Measurements from ENCODE around the gene SIRPA. TPM values are rescaled to one million over a fixed set of nuclear protein-coding genes. Genes with fewer than 3 reads are reported as not detected.
A peak's percentile ranks its signal among the peaks of the same experiment; 100 is the strongest.

The SIRPA gene
- total RNA-seq, 2 donors from 2014 or later = 5.1 to 6.3 TPM

DNA sequence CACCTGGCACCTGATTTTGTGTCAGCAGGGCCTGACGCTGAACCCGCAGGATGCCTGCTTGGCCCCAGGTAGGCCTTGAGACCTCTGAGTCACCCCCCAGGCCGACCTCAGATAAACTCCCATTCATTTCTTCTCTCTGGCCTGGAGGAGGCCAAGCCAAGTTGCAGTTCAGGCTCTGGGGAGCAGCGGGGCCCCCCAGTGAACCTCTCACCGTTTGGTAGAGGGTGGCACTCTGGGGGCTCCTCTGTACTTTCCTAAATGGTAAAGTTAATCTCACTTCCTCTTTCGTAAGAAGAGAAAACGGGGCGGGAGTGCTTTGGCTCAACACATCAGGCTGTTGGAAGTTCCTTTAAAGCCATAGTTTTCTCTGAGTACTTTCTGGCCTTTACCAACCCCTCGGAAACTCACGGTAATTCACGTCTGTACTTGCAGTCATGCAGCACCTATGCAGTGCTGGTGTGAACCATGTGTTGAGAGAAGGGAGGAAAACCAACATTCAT lies 2.8 kb downstream of the SIRPA start:
- peak overlapping the region; percentile 44 for H3K27ac Mint-ChIP-seq
- H3K4me3 ChIP-seq (ENCODE audit: low read length) = no peak overlapping the region
- no peak overlapping the region for H3K4me3 Mint-ChIP-seq
- no peaks in the 10 kb centered on the region for H3K9me3 ChIP-seq (ENCODE audit: control insufficient read depth, low read length)
- H3K27ac ChIP-seq (ENCODE audit: low read depth, low read length) = no peak overlapping the region
- H3K36me3 Mint-ChIP-seq (ENCODE audit: low read depth) = no peaks in the 10 kb centered on the region
- no peaks in the 10 kb centered on the region for H3K9me3 Mint-ChIP-seq
- WGBS, 2 experiments (ENCODE audit: insufficient coverage in 1 of 2, insufficient read length in 1 of 2) = 88 to 91% methylated on average over 8 to 11 of the region's 11 CpGs
- peaks cover 5% of the 10 kb centered on the region for H3K4me1 ChIP-seq (ENCODE audit: control insufficient read depth, insufficient read depth, low read length)
- H3K4me1 Mint-ChIP-seq = peaks cover 24% of the 10 kb centered on the region
- peaks cover 28% of the 10 kb centered on the region for H3K27me3 Mint-ChIP-seq (ENCODE audit: insufficient read depth)
- no peak for DNase-seq
- H3K36me3 ChIP-seq (ENCODE audit: control insufficient read depth, insufficient read depth, low read length) = no peaks in the 10 kb centered on the region
- TF ChIP-seq, protein P1, sequence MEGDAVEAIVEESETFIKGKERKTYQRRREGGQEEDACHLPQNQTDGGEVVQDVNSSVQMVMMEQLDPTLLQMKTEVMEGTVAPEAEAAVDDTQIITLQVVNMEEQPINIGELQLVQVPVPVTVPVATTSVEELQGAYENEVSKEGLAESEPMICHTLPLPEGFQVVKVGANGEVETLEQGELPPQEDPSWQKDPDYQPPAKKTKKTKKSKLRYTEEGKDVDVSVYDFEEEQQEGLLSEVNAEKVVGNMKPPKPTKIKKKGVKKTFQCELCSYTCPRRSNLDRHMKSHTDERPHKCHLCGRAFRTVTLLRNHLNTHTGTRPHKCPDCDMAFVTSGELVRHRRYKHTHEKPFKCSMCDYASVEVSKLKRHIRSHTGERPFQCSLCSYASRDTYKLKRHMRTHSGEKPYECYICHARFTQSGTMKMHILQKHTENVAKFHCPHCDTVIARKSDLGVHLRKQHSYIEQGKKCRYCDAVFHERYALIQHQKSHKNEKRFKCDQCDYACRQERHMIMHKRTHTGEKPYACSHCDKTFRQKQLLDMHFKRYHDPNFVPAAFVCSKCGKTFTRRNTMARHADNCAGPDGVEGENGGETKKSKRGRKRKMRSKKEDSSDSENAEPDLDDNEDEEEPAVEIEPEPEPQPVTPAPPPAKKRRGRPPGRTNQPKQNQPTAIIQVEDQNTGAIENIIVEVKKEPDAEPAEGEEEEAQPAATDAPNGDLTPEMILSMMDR (conservative IDR thresholded peaks at IDR 0.05) = no peak
- H3K27me3 ChIP-seq (ENCODE audit: control insufficient read depth, insufficient read depth, low read length, poor library complexity, severe bottlenecking) = peaks cover 18% of the 10 kb centered on the region
- H3K9ac ChIP-seq (ENCODE audit: extremely low read depth, low read length, poor library complexity, severe bottlenecking) = no peak overlapping the region

DNA sequence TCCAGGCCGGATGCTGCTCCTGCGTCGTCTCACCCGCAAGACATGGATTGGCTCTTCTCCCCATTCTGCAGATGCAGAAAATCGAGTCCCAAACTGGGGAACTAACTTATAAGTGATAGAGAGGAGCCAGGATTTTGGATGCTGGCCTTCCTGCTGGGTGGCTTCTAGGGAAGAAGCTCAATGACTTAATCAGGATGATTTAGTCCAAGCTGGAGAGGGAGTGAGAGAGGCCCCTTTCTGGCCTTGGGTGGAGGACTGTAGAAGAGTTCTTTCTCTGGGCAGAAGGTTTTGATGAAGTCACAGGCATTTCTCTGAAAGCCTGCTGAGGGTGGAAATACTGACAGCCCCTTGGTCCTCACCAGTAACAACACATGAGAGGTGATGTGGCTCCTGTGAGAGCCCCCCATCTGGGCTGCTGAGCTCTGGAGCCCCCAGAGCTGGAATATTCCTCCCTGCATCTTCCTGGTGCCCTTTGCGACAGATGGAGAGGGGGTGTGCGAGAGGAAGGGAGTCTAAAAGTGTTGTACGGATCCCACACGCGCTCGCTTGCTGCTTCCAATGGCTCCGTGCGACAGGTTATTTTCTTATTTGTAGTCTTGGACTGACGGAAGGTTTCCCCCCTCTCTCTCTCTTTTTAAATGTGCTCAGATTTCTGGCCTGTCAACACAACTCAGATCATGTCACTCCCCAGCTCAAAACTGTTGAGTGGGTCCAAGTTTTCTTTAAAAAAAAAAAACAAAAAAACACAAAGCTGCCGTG lies 3.5 kb downstream of the SIRPA start:
- DNase-seq = no peak
- Mint-ChIP-seq H3K9me3 (no peaks in the 10 kb centered on the region), H3K36me3 (ENCODE audit: low read depth) (no peaks in the 10 kb centered on the region), H3K27ac (peak overlapping the region; percentile 52), H3K27me3 (ENCODE audit: insufficient read depth) (peaks cover 22% of the 10 kb centered on the region), H3K4me3 (no peak overlapping the region), H3K4me1 (peaks cover 22% of the 10 kb centered on the region)
- Histone ChIP-seq H3K9ac (ENCODE audit: extremely low read depth, low read length, poor library complexity, severe bottlenecking) (no peak overlapping the region), H3K27me3 (ENCODE audit: control insufficient read depth, insufficient read depth, low read length, poor library complexity, severe bottlenecking) (peaks cover 12% of the 10 kb centered on the region), H3K27ac (ENCODE audit: low read depth, low read length) (no peak overlapping the region), H3K4me1 (ENCODE audit: control insufficient read depth, insufficient read depth, low read length) (peaks cover 5% of the 10 kb centered on the region), H3K36me3 (ENCODE audit: control insufficient read depth, insufficient read depth, low read length) (no peaks in the 10 kb centered on the region), H3K9me3 (ENCODE audit: control insufficient read depth, low read length) (no peaks in the 10 kb centered on the region), H3K4me3 (ENCODE audit: low read length) (no peak overlapping the region)
- TF ChIP-seq, protein P1 (conservative IDR thresholded peaks at IDR 0.05) = no peak
- 93 to 94% methylated on average over 6 to 15 of the region's 15 CpGs for WGBS, 2 experiments (ENCODE audit: insufficient coverage in 1 of 2, insufficient read length in 1 of 2)

DNA sequence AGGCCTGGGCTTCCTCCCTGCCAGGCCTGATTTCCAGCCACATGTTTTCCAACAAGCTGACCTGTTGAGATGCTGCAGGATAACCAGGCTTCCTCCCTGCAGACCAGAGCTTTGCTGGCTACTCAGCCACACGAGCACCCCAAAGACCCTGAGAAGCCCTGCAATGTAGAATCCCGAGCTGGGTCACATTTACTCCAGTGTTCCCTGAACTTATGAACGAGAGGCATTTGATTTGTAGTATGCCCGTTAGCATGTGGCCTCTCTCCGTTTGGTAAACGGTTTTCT lies 4.0 kb downstream of the SIRPA start:
- WGBS, 2 experiments (ENCODE audit: insufficient coverage in 1 of 2, insufficient read length in 1 of 2) = 89% methylated on average over 6 of the region's 6 CpGs

More for the DNA sequence above, 4.0 kb downstream of the SIRPA start:
- Histone ChIP-seq H3K4me3 (ENCODE audit: low read length) (no peak overlapping the region), H3K9me3 (ENCODE audit: control insufficient read depth, low read length) (no peaks in the 10 kb centered on the region), H3K4me1 (ENCODE audit: control insufficient read depth, insufficient read depth, low read length) (peaks cover 5% of the 10 kb centered on the region), H3K27ac (ENCODE audit: low read depth, low read length) (no peak overlapping the region), H3K27me3 (ENCODE audit: control insufficient read depth, insufficient read depth, low read length, poor library complexity, severe bottlenecking) (peaks cover 11% of the 10 kb centered on the region), H3K36me3 (ENCODE audit: control insufficient read depth, insufficient read depth, low read length) (no peaks in the 10 kb centered on the region), H3K9ac (ENCODE audit: extremely low read depth, low read length, poor library complexity, severe bottlenecking) (no peak overlapping the region)
- Mint-ChIP-seq H3K36me3 (ENCODE audit: low read depth) (no peaks in the 10 kb centered on the region), H3K27me3 (ENCODE audit: insufficient read depth) (peaks cover 18% of the 10 kb centered on the region), H3K4me1 (peaks cover 22% of the 10 kb centered on the region), H3K4me3 (no peak overlapping the region), H3K9me3 (no peaks in the 10 kb centered on the region), H3K27ac (no peak overlapping the region)
- TF ChIP-seq, protein P1 (conservative IDR thresholded peaks at IDR 0.05) = no peak
- DNase-seq = no peak

Data from endodermal cell (in vitro differentiated cells).